HG03066 (cell line): ENCODE measurements around the gene ZBTB38.

Source experiments
- ATAC-seq: cut with Tn5 transposase; IDR thresholded peaks from one replicate; pipeline ENCODE4 v1.9.1; 2021; ENCODE audit warnings: low read depth; ENCODE audit not compliant: unreplicated experiment

Gene ZBTB38

DNA sequence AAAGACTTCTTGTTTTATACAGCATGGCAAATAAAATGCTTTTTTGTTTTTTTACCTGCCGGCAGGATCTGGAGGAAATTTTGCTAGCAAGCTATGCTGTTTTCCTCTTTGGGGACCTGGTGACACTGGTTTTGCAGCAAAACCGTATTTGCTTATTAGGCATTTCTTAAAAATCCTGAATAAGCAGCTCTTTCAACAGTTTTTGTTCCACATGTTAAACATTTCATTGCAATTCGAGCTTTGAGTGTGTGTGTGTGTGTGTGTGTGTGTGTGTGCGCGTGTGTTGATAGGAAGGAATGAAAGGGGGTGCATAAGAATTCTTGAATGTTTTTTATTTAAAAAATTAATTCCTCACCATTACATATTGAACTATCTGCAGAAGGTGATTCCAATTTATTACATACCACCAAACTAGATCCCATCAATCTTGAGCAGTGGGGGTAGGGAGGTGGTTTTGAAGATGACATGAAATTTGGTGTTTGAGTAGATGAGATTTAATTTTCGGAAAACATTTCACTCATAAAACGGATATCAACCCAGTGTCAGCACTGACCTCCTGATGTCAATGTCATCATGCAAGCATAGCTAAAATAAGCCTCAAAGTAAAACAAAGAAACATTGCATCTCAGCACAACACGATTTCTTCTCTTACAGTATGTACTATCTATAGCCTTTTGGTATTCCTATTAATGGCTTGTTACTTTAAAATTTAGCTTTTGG lies 17.3 kb downstream of the ZBTB38 start:
- ATAC-seq, result no peak

- ATAC-seq, result no peak
These were observed 17.8 kb downstream of the ZBTB38 start for GRCh38 chr3:141386126-141386488.

GRCh38 chr3:141386611-141387111 lies 18.4 kb downstream of the ZBTB38 start:
- no peak for ATAC-seq

- ATAC-seq, result no peak
These were observed 19.2 kb downstream of the ZBTB38 start for GRCh38 chr3:141387516-141387915.

- ATAC-seq, result no peak
These were observed 20.1 kb downstream of the ZBTB38 start for GRCh38 chr3:141388395-141388794.

DNA sequence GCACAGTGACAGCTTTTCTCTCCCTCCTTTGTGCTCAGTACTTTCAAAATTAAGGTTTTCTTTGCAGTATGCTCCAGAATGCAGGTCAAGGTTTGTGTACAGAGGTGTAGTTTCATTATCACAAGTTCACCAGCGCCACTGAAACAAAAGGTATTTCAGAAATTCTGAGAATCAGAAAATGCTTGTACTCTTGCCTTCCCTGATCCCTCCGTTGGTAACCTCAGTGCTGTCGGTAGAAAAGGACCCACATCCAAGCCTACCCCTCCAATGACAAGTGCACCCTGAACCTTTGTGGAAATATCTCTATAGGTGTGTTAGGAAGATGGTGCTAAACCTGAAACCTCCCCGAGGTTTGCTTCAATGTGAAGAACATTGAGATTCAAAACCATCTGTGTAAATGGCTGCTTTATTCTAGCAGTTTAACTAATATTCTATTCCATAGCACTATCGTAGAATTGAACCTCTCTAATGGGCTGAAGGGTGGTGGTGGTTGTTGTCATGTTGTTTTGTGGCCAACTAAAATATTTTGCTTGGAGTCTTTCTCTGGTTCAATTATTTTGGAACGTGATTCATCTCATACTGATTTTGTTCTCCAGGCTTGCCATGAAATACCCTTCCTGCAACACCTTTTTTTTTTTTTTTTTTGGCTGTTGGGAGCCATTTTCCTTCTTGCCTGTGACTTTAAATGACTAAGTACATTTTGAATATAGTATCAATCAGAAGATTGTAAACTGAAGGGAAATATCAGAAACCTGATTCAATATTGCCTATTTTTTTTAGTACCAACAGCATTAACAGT lies 20.7 kb downstream of the ZBTB38 start:
- ATAC-seq, result no peak

- no peak for ATAC-seq
These were observed 21.4 kb downstream of the ZBTB38 start for GRCh38 chr3:141389703-141390102.

GRCh38 chr3:141390747-141391146 lies 22.4 kb downstream of the ZBTB38 start:
- ATAC-seq, result no peak

GRCh38 chr3:141391298-141391990 lies 23.1 kb downstream of the ZBTB38 start:
- ATAC-seq, result no peak

DNA sequence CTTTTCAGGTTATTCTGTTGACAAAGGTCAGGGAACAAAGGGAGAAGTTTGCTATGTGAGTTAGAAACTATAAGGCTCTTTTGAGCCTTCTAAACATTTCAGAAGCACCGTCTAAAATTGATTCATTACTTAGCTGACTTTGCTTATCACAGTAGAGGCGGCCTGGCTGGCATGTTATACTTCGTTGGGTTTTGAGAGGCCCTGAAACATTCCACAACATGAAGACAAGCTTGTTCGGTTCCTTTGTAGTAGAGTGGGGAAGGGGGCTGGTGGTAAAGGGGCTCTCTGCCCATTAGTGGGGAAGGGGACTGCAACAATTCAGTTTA lies 23.6 kb downstream of the ZBTB38 start:
- no peak for ATAC-seq

DNA sequence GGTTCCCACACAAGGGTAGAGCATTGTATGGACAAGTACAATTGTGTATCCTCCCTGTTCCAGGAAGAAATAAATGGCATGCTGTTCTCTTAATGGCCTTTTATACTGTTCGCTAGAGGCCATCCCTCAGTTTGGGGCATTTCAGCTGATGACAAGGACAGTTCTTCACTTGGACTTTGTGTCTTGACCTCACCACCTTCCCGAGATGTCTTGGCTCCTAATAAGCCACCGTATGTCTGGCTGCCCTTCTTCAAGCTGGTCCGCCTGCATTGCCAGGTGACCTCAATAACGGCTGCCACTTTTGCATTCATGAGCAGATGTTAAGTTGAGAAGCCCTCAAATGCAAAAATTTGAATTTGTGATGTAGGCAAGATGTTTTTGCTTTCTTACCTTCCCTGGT lies 24.1 kb downstream of the ZBTB38 start:
- no peak for ATAC-seq

DNA sequence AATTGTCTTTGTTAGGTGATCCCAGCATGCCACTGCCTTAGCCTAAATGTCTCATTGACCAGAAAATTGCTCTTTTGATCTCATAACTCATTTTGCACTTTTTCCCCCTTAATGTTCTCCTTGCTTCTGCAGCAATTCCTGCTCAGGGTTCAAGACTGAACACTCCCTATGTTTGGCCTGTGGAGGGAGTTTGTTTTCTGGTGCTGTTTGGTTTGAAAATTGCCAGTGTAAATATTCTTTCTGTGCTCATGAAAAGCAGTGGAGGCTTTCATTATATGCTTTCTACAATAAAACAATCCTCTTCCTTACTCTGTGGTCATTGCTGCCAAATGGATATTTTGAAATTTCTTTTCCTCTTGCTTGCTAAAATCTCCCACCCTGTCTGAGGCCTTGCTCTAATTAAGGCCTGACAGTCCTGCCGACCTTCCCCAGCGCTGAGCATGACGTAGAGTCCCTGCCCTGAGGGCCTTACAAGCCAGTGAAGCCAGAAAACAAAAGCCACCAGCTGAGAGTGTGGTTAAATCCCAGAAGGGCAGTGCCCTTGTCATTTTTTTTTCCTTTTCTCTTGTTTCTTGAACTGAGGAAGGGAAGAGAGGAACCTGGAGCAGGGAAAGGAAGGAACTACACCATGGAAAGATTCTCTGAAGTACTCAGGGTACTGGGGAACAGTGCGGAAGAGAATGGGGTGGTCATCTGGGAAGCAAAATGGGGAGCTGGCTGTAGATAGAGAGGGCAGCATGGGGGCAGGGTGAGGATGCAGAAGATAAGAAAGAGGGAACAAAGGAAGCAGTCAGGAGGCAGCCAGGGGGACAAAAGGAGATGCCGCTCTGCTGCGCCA lies 24.8 kb downstream of the ZBTB38 start:
- ATAC-seq, result no peak

- ATAC-seq, result no peak
These were observed 25.4 kb downstream of the ZBTB38 start for GRCh38 chr3:141393735-141394076.

DNA sequence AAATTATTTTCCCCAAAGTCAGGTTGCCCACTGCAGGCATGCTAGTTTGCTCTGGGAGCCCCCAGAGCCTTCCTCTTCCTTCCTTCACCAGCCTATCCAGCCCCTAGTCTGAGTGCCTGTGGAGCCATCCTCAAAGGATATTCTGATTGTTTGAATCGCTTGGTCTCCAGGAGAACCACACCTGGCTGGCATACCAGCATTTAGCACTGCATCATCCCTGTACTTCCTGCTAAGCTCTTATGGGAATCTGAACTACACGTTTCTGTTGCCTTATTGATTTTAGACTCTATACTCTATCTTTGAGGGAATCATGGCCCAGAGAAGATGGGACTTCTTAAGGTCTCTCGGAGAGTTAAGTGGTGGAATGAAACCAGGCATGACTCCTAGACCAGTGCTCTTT lies 26.3 kb downstream of the ZBTB38 start:
- ATAC-seq, result no peak

DNA sequence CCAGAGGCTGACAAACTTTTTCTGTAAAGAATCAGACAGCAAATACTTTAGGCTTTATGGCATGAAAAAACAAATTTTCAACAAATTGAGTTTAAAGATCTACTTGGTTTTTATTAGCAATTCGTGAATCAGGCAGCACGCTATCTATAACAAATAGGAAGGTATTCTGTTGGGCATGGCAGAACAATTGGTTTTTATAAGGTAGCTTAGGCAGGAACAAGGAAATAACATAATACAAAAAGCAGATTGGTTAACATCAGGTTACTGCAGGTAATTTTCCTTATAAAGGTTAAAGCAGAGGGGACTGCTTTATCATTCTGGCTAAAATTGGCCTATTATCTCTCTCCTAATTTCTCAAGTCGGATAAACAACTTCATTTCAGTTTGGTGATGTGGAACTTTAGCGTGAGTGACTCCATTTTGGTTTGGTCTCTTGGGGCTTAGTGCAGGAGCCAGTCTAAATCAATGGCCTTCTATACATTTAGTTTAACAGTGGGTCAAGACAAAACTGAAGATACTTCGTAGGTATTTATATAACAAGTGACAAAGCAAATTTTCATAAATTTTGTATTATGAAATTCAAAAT lies 26.8 kb downstream of the ZBTB38 start:
- no peak for ATAC-seq

DNA sequence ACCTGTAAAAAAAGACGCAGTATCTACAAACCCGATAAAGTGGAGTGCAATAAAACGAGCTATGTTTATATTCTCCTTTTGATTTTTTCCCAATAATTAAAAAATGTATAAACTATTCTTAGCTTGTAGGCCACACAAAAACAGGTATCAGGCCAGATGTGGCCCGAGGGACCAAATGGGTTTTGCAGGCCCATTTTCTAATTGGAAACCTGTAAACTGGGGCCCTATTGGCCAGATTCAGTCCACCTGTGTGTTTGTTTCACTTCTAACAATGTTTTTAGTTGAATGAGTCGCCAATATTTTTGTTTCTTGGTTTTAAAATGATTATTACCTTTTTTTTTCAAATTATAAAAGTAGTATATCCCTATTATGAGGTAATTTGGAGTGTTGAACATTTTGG lies 29.7 kb downstream of the ZBTB38 start:
- no peak for ATAC-seq

- ATAC-seq, result no peak
These were observed 30.9 kb downstream of the ZBTB38 start for GRCh38 chr3:141399200-141399599.

DNA sequence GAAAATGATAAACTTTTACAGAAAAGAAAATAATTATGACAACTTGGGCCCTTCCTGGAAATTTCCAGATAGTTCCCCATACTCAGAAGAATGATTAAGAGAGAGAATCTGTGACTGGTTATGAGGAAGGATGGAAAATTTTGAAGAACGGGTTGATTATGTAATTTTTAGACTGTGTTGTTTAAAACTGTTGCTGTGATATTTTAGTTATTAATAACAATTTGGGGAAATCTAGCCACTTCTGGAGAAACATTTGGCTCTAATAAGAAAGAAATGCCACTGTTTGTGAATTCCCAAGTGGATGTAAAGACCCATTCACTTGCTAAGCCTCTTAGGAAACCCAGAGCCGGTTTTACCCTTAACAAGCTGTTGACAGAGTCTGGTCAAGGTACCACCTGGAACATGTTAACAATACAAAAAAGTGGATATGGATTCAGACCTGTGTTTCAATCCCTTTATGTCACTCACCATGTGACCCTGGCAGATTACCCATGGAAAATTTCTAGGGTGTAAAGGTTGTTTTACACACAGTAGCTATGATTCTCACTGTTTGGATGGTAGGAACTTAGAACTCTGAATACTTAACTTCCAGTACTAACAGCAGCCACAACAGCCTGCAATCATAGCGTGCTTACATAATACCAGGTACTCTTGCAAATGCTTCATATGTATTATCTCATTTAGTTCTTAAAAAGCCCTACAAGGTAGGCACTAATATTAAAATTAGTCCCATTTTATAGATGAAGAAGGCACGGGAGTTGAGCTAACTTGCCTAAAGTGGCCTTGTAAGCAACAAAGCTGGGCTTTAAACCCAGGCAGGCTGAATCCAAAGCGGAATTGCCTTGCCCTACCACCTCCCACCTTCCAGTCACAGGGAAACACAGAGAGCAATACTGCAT lies 32.0 kb downstream of the ZBTB38 start:
- no peak for ATAC-seq

- no peak for ATAC-seq
These were observed 32.8 kb downstream of the ZBTB38 start for GRCh38 chr3:141401095-141401494.
